ENCODE measurements around the gene NCSTN.

The NCSTN gene

DNA sequence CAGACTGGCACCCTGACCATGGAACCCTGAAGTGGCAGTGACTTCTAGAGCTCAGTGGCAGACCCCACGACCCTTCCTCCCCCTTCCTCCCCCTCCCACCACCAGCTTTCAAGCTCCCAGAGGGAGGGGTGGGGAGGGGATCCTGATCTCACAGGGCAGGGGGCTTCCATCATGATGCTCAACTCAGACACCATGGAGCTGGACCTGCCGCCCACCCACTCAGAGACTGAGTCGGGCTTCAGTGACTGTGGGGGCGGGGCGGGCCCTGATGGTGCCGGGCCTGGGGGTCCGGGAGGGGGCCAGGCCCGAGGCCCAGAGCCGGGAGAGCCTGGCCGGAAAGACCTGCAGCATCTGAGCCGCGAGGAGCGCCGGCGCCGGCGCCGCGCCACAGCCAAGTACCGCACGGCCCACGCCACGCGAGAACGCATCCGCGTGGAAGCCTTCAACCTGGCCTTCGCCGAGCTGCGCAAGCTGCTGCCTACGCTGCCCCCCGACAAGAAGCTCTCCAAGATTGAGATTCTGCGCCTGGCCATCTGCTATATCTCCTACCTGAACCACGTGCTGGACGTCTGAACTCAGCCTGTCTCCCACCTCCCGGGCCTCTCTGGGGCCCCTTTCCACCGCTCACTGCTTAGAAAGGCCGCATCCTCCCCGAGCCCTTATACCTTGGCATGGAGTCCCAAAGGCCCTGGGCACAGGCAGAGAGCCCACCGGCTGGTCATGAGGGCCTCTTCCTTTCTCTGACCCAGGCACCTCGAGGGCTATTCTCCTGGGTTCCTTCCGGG, 27.6 kb downstream of the NCSTN start:
- TF ChIP-seq, protein P1, sequence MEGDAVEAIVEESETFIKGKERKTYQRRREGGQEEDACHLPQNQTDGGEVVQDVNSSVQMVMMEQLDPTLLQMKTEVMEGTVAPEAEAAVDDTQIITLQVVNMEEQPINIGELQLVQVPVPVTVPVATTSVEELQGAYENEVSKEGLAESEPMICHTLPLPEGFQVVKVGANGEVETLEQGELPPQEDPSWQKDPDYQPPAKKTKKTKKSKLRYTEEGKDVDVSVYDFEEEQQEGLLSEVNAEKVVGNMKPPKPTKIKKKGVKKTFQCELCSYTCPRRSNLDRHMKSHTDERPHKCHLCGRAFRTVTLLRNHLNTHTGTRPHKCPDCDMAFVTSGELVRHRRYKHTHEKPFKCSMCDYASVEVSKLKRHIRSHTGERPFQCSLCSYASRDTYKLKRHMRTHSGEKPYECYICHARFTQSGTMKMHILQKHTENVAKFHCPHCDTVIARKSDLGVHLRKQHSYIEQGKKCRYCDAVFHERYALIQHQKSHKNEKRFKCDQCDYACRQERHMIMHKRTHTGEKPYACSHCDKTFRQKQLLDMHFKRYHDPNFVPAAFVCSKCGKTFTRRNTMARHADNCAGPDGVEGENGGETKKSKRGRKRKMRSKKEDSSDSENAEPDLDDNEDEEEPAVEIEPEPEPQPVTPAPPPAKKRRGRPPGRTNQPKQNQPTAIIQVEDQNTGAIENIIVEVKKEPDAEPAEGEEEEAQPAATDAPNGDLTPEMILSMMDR (IDR thresholded peaks at IDR 0.05) = no peak
- no peak for TF ChIP-seq ZFX (IDR thresholded peaks at IDR 0.05; ENCODE audit: borderline replicate concordance)
- H3K27ac ChIP-seq = no peak overlapping the region

- TF ChIP-seq, protein P1 (IDR thresholded peaks at IDR 0.05) = no peak
- no peak for TF ChIP-seq ZFX (IDR thresholded peaks at IDR 0.05; ENCODE audit: borderline replicate concordance)
- no peak overlapping the region for H3K27ac ChIP-seq
These were observed 28.1 kb downstream of the NCSTN start for GRCh38 chr1:160371346-160371631.

DNA sequence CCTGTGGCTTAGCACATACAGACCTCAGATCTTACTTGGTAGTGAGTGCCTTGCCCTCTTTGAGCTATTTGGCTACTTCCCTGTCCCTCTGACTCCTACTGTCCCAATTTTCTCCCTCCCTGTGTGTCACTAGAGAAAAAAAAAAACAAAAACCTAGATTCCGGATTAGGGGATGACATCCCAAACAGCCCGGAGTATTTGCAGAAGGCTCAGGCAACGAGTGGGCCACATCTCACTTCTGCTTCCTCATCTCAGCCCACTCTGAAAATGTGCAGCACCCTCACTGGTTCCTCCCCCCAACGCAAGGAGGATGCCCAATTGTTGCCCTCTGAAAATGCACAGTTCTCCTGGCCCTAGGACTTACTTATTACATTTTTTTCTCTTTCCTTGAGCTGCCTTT, 28.6 kb downstream of the NCSTN start:
- H3K27ac ChIP-seq = no peak overlapping the region

DNA sequence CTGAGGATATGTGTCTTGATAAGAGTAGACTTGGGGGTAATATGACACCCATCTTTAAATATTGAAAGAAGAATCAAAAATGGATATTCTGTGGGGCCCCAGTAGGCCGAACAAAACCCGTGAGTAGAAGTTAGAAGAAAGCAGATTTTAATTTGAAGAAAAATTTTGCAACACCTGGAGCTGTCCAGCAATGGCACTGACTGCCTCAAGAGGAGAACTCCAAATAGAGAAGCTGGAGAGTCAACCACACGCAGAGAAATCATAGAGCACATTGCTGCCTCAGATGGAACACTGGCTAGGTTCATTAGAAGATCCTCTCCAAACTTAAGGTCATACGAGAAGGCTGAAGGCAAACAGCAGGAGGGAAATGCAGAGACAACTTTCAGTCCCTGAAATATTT, 30.5 kb downstream of the NCSTN start:
- TF ChIP-seq ZFX (IDR thresholded peaks at IDR 0.05; ENCODE audit: borderline replicate concordance) = no peak
- TF ChIP-seq, protein P1 (IDR thresholded peaks at IDR 0.05) = no peak
- no peak overlapping the region for H3K27ac ChIP-seq

More for the DNA sequence above, 28.6 kb downstream of the NCSTN start:
- TF ChIP-seq, protein P1 (IDR thresholded peaks at IDR 0.05) = no peak
- no peak for TF ChIP-seq ZFX (IDR thresholded peaks at IDR 0.05; ENCODE audit: borderline replicate concordance)

DNA sequence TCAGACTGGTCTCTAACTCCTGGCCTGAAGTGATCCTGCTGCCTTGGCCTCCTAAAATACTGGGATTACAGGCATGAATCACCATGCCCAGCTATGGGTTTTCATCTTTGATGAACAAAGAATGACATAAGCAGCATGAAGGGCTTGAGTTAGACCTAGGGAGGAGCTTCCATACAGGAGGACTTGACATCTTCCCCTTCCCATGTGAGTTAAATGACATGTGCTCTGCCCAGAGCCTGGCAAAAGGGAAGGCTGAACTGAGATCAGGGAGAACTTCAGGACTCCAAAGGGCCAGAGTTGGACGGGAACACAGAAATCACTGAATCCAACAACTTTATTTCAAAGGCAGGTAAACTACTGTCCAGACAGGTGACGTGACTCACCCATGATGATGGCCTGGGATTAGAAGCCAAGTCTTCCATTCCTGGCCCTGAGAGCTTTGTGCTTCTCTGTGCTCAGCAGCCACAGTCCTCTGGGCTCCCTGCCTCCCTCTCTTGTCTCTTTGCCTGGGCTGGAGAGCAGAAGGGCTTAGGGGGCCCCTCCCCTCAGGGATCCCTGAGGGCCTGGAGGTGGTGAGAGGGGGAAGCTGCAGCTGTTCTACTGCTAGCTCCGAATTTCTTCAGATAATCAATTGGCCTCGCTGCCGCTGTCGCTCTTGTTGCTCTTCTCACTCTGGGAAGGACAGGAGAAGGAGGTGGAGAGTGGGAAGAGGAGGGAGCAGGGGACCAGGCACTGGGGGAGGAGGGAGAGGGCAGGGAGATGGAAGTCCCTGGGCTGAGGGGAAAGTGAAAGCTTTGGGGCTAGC, 31.3 kb downstream of the NCSTN start:
- TF ChIP-seq ZFX (IDR thresholded peaks at IDR 0.05; ENCODE audit: borderline replicate concordance) = no peak
- TF ChIP-seq, protein P1 (IDR thresholded peaks at IDR 0.05) = no peak
- no peak overlapping the region for H3K27ac ChIP-seq

GRCh38 chr1:160375788-160376524, 32.8 kb downstream of the NCSTN start:
- H3K27ac ChIP-seq = no peak overlapping the region
- TF ChIP-seq, protein P1 (IDR thresholded peaks at IDR 0.05) = no peak
- TF ChIP-seq ZFX (IDR thresholded peaks at IDR 0.05; ENCODE audit: borderline replicate concordance) = no peak
